PC-3 (cell line): ENCODE results near the gene SLK. TPM values are rescaled to one million over a fixed set of nuclear protein-coding genes. Genes with fewer than 3 reads are reported as not detected.

ENCODE experiments used
- ATAC-seq: fragments of 200-7000 bp; cut with Tn5 transposase; 2 replicates; pipeline ENCODE4 v1.9.1; 2020; ENCODE audit warnings: mild to moderate bottlenecking, moderate library complexity
- Bru-seq: library from RNA; stranded (reverse); fragments of 400-500 nt; gene quantifications from one replicate; lab custom pipeline; 2021; lab: Mats Ljungman, UMichigan
- BruChase-seq, 2 experiments: library from RNA; stranded (reverse); fragments of 400-500 nt; gene quantifications; one replicate each; lab custom pipeline; 2021; lab: Mats Ljungman, UMichigan
- BruUV-seq: library from RNA; stranded (reverse); fragments of 400-500 nt; replicated peaks from 2 replicates; lab custom pipeline; 2021; lab: Mats Ljungman, UMichigan
- CTCF ChIA-PET: fragments of 300-600 bp; sonication (Branson Sonifier 250); formaldehyde crosslinking; loops from one replicate; lab custom pipeline; 2022; ENCODE audit warnings: antibody characterized with exemption; lab: Charles Lee
- POLR2A ChIA-PET: fragments of 300-600 bp; sonication (Branson Sonifier 250); formaldehyde crosslinking; loops from one replicate; lab custom pipeline; 2022; ENCODE audit warnings: antibody characterized with exemption; ENCODE audit not compliant: unreplicated experiment; lab: Charles Lee
- DNase-seq: peaks from one replicate; pipeline ENCODE4 v3.0.0-alpha.2; 2015
- H2AFZ ChIP-seq: fragments of 300-600 bp; sonication (generic); 2 replicates; pipeline ENCODE4 v1.6.0; 2016; ENCODE audit warnings: antibody characterized with exemption, low read length
- H3F3A ChIP-seq: fragments of 300-600 bp; sonication (generic); one replicate; pipeline ENCODE4 v1.6.0; 2017; ENCODE audit warnings: antibody characterized with exemption, low read length, control low read depth, mild to moderate bottlenecking; ENCODE audit not compliant: unreplicated experiment
- H3K27ac ChIP-seq: fragments of 300-600 bp; sonication (generic); 2 replicates; pipeline ENCODE4 v1.5.1; 2016; ENCODE audit warnings: mild to moderate bottlenecking, low read length
- H3K27me3 ChIP-seq: fragments of 300-600 bp; sonication (generic); 2 replicates; pipeline ENCODE4 v1.6.1; 2016; ENCODE audit warnings: low read length, mixed read lengths
- H3K36me3 ChIP-seq: fragments of 300-600 bp; sonication (generic); 2 replicates; pipeline ENCODE4 v1.6.1; 2016; ENCODE audit warnings: low read depth, mixed run types, low read length, mixed read lengths
- H3K4me1 ChIP-seq: fragments of 300-600 bp; sonication (generic); 2 replicates; pipeline ENCODE4 v1.5.1; 2016; ENCODE audit warnings: low read length; ENCODE audit not compliant: insufficient read depth
- H3K4me2 ChIP-seq: fragments of 300-600 bp; sonication (generic); 2 replicates; pipeline ENCODE4 v1.6.0; 2016; ENCODE audit warnings: low read length
- H3K4me3 ChIP-seq: fragments of 300-600 bp; sonication (generic); 2 replicates; pipeline ENCODE4 v1.5.1; 2016; ENCODE audit warnings: mild to moderate bottlenecking, low read length, mixed read lengths
- H3K79me2 ChIP-seq: fragments of 300-600 bp; sonication (generic); 2 replicates; pipeline ENCODE4 v1.6.1; 2017; ENCODE audit warnings: low read length, mixed read lengths
- H3K9ac ChIP-seq: fragments of 300-600 bp; sonication (generic); 2 replicates; pipeline ENCODE4 v1.6.0; 2016; ENCODE audit warnings: mild to moderate bottlenecking, low read length
- H3K9me2 ChIP-seq: fragments of 300-600 bp; sonication (generic); replicated peaks from 2 replicates; pipeline ENCODE4 v1.6.1; 2016; ENCODE audit warnings: mixed run types, low read length, mixed read lengths
- H3K9me3 ChIP-seq: fragments of 300-600 bp; sonication (generic); 2 replicates; pipeline ENCODE4 v1.6.1; 2016; ENCODE audit warnings: low read length, mixed read lengths
- H4K20me1 ChIP-seq: fragments of 300-600 bp; sonication (generic); 2 replicates; pipeline ENCODE4 v1.6.1; 2016; ENCODE audit warnings: low read length, mixed read lengths
- EZH2 ChIP-seq: fragments of 300-600 bp; sonication (generic); IDR thresholded peaks from one replicate; pipeline ENCODE4 v1.6.1; 2017; ENCODE audit warnings: antibody characterized with exemption, mild to moderate bottlenecking, low read length; ENCODE audit not compliant: unreplicated experiment
- EZH2phosphoT487 ChIP-seq: fragments of 300-600 bp; sonication (generic); IDR thresholded peaks from 2 replicates; pipeline ENCODE4 v1.6.1; 2018; ENCODE audit warnings: mild to moderate bottlenecking, antibody characterized with exemption, low read length, borderline replicate concordance
- intact Hi-C: fragments of 100-400 bp; cut with micrococcal nuclease; formaldehyde crosslinking; loops from 2 replicates; pipeline ENCODE4 v1.9.0; 2023
- long read RNA-seq: library from polyadenylated mRNA; unstranded; transcript quantifications from one replicate; pipeline ENCODE4 v2.0.0, GENCODE V29; 2021; ENCODE audit not compliant: unreplicated experiment
- total RNA-seq: library from RNA; depleted of rRNA; stranded (reverse); fragments of >200 nt; gene quantifications from 2 replicates; pipeline ENCODE4 v1.2.3, GENCODE V29; 2014; rRNA removed
- TF ChIP-seq, protein P1 (sequence below): fragments of 300-600 bp; sonication (generic); conservative IDR thresholded peaks from 2 replicates; pipeline ENCODE4 v1.5.1; 2017; ENCODE audit warnings: antibody characterized with exemption, low read depth, mild to moderate bottlenecking, low read length

Gene SLK
- total RNA-seq (17.3 and 20.2 TPM in 2 replicates), Bru-seq, nascent RNA (percentile 91 among the genes with signal in this experiment), BruChase-seq, experiment 1, labeled RNA remaining after a 6-hour chase (percentile 84 among the genes with signal in this experiment), BruChase-seq, experiment 2, labeled RNA remaining after a 2-hour chase (percentile 85 among the genes with signal in this experiment)
- long read RNA-seq, full-length matches to known transcripts: 33 of 227 reads
- long read RNA-seq, partial matches to known transcripts: 185 of 227 reads
- long read RNA-seq, other reads (novel, unspliced or antisense): 9 of 227 reads

DNA sequence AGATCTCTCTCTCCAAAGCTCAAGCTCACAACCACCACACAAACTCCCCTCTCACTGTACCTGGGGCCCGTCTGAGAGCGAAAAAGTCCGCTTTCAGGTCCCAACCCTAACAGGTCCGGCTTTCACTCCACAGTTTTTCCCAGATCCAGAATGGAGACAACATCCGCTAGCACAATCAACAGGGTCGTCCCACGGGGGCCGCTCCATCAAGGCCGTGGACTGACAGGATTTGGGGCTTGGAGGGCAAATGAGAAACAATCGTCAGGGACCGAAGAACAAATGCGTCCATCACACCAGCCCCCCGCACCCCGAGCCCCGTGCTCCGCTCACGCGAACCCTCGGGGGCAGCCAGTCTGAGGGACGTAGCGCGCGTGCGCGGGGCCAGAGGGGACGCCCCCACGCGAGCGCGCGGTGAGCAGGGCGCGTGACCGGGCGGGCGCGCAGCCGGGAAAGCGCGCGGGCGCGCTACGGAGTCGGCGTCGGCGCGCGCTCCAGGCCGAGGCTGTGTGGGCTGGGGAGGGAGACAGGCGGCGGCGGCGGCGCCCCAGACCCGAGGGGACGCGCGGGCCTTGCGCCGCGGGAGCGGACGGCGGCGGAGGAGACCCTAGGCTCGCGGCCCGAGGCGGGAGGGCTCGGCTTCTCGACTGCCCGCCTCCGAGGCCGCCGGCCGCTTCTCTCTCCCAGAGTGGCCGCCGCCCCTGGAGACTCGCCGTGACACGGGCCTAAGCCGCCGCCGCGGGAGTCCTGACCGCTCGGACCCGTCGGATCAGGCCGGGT, at the start of gene SLK:
SLK (plus strand) TSS at position 470 of the 777 bp plus-strand sequence. CDS start 606 bp downstream, outside the sequence.
- Histone ChIP-seq H3K9me2 (no peaks in the 10 kb centered on the region), H3K9me3 (no peaks in the 10 kb centered on the region), H3K36me3 (no peaks in the 10 kb centered on the region), H3F3A (no peaks in the 10 kb centered on the region), H3K9ac (peak within 1 kb of the TSS; percentile 82), H3K4me2 (peak within 1 kb of the TSS; percentile 94), H3K79me2 (peaks cover 44% of the 10 kb centered on the region), H3K27ac (peak within 1 kb of the TSS; percentile 48), H2AFZ (peak within 1 kb of the TSS; percentile 94), H3K4me3 (peak within 1 kb of the TSS; percentile 89), H3K4me1 (peaks cover 20% of the 10 kb centered on the region), H3K27me3 (no peaks in the 10 kb centered on the region), H4K20me1 (peaks cover 30% of the 10 kb centered on the region)
- DNase-seq (peak; percentile 80), ATAC-seq (peak; percentile 65)
- BruUV-seq: TSS peak; percentile 91
- POLR2A ChIA-PET: interaction anchor here (0.6 kb wide), 1 partner anchor 17 kb away, joined by 3 read pairs; no protein-coding TSS in a partner anchor
- CTCF ChIA-PET: no interaction called here
- TF ChIP-seq EZH2phosphoT487: 0 out of 2 replicates have a peak, but pooled peaks have one; percentile 63
- no peak for TF ChIP-seq EZH2
- intact Hi-C loops: loop anchor here (2.0 to 5.0 kb wide), 2 partner anchors 48 to 155 kb away; partner anchors contain the start of genes SFR1 and STN1

DNA sequence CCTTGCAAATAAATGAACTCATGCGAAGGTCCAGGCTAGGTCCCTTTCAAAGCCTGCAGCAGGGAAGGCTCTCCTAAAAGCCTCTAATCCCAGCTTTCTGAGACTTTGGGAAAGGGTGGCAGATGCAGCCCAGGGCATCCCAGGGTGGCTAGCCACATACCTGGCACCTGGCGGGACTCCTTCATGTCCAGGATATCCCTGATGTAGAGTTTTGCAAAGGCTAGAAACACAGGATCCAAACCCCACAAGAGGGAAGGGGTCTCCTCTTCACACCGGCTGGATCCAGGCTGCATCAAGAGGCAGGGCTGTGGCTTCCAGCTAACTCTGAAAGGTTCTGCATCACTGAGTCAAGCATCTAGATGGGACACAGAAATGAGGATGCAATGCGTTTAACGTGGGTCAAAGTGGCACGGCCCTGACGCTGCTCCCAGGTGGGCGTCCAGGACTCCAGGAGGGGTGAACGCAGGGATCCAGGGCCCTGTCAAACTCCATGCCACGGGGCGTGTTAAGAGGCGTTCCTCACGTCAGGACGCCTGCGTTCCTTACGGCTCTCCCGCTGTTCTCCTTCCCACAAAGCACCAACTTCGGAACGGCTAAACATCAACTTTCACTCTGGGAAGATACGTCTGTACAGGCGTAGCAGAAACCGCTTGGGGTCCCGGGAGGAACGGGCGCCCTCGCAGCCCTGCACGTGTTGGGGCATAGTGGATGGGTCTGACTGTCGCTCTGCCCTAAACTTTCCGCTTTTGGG, 49.5 kb upstream of the SLK start:
- BruUV-seq: TSS peak; percentile 74
- ATAC-seq (peak; percentile 35), DNase-seq (no peak)
- Histone ChIP-seq H3K36me3 (peaks cover 11% of the 10 kb centered on the region), H3F3A (no peaks in the 10 kb centered on the region), H3K9me3 (no peaks in the 10 kb centered on the region), H4K20me1 (no peaks in the 10 kb centered on the region), H3K4me1 (peaks cover 31% of the 10 kb centered on the region), H3K9ac (peak overlapping the region; percentile 91), H3K9me2 (no peaks in the 10 kb centered on the region), H3K4me3 (peak overlapping the region; percentile 72), H3K27me3 (no peaks in the 10 kb centered on the region), H2AFZ (peak overlapping the region; percentile 83), H3K79me2 (peaks cover 44% of the 10 kb centered on the region), H3K27ac (peak overlapping the region; percentile 89), H3K4me2 (peak overlapping the region; percentile 93)
- TF ChIP-seq, protein P1, sequence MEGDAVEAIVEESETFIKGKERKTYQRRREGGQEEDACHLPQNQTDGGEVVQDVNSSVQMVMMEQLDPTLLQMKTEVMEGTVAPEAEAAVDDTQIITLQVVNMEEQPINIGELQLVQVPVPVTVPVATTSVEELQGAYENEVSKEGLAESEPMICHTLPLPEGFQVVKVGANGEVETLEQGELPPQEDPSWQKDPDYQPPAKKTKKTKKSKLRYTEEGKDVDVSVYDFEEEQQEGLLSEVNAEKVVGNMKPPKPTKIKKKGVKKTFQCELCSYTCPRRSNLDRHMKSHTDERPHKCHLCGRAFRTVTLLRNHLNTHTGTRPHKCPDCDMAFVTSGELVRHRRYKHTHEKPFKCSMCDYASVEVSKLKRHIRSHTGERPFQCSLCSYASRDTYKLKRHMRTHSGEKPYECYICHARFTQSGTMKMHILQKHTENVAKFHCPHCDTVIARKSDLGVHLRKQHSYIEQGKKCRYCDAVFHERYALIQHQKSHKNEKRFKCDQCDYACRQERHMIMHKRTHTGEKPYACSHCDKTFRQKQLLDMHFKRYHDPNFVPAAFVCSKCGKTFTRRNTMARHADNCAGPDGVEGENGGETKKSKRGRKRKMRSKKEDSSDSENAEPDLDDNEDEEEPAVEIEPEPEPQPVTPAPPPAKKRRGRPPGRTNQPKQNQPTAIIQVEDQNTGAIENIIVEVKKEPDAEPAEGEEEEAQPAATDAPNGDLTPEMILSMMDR: no peak
- TF ChIP-seq EZH2phosphoT487 (no peak), EZH2 (no peak)
- POLR2A ChIA-PET: interaction anchor here (0.6 kb wide), 1 partner anchor 77 kb away, joined by 3 read pairs; no protein-coding TSS in a partner anchor
- CTCF ChIA-PET: interaction anchor here (0.5 kb wide), 1 partner anchor 30 kb away, joined by 3 read pairs; no protein-coding TSS in a partner anchor
- intact Hi-C loops: loop anchor here (2.0 kb wide), 2 partner anchors 23 to 49 kb away; partner anchors contain the start of gene SLK
